WI38 (cell line): Measurements from ENCODE around the gene GMDS.
"Not testable (repeated sequence)": the region's sequence is repeated elsewhere in the genome, so short reads cannot be mapped to it uniquely, and the experiment has no call there.

ENCODE experiments used
- H3K4me3 ChIP-seq: 2 replicates; pipeline ENCODE4 v1.5.1; 2011; ENCODE audit warnings: low read depth, mild to moderate bottlenecking, control low read depth, low read length
- CTCF ChIP-seq: IDR thresholded peaks from 2 replicates; pipeline ENCODE4 v1.5.1; 2012; ENCODE audit warnings: low read depth, mild to moderate bottlenecking, control low read depth, low read length

Gene GMDS

DNA sequence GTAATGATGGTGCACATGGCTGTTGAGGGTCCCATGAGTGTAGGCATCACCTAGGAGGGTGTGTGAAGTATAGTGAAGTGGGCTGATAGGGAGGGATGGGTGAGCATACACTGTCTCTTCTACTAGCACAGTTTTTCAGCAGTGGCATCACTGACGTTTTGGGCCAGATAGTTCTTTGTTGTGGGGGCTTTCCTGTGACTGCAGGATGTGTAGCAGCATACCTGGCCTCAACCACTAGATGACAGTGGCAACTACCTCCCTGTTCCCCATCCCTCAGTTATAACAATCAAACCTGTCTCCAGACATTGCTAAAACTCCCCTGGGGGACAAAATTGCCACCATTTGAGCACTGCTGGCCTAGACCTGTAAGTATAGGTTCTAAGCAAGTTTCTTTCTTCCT is 396.7 kb downstream of the GMDS start:
- no peak for TF ChIP-seq CTCF
- H3K4me3 ChIP-seq = no peak overlapping the region

DNA sequence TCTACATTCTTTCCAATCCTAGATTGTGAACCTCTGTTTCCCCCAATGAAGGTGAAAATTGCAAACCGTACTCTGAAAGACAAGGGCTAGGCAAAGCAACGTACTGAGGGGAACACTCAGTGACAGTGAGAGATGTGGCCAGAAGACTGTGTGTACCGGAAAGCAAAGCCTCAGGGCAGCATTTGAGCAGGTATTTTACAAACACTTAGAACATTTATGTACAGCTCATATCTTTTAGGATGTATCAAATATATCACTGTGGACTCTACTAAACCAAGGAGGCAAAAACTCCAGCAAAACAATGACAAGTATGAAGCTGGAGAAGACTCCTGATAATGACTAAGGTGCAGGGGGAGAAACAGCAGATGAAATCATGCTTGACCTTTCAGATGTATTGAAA is 398.8 kb downstream of the GMDS start:
- H3K4me3 ChIP-seq = no peak overlapping the region
- TF ChIP-seq CTCF = no peak

- not testable (repeated sequence) for H3K4me3 ChIP-seq
Measured at GRCh38 chr6:1845543-1845942, 399.9 kb downstream of the GMDS start.

DNA sequence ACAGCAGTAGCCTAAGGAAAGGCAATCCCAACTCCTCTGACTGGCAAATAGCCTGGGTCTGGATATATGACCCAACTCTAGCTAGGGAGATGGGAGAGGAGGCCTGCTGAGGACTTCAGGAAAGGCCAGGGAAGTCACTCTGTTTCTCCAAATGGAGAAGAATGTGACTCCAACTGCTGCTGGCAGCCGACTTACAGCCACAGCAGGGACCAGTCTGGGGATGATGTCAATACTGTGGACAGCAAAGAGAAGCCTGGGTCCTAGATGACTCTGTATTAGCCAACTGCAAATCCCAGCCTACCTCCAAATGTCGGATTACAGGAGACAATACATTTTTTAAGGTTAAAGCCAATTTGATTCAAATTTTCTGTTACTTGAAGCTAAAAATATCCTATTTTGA is 403.1 kb downstream of the GMDS start:
- TF ChIP-seq CTCF = no peak
- no peak overlapping the region for H3K4me3 ChIP-seq

DNA sequence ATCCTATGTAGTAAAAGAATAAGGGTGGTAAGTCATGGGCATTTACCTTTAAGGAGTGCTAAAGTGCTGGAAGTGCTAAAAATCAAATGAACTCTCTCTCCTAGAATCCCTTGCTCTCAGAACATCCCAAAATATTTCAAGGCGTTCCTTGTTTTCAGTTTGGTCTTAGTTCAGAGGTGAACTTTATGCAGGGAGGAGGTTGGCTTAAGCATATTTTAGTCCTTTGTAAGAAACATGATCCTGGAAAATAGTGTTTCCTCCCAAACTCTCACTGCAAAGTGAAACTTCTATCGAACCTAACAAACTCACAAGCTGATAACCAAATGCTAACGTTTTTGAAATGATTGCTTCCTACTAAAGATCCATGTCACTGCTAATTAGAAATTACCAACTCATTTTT is 404.3 kb downstream of the GMDS start:
- no peak overlapping the region for H3K4me3 ChIP-seq
- no peak for TF ChIP-seq CTCF

GRCh38 chr6:1840491-1841121 is 404.8 kb downstream of the GMDS start:
- H3K4me3 ChIP-seq = no peak overlapping the region
- TF ChIP-seq CTCF = no peak

GRCh38 chr6:1839361-1839760 is 406.0 kb downstream of the GMDS start:
- no peak for TF ChIP-seq CTCF
- H3K4me3 ChIP-seq = no peak overlapping the region

DNA sequence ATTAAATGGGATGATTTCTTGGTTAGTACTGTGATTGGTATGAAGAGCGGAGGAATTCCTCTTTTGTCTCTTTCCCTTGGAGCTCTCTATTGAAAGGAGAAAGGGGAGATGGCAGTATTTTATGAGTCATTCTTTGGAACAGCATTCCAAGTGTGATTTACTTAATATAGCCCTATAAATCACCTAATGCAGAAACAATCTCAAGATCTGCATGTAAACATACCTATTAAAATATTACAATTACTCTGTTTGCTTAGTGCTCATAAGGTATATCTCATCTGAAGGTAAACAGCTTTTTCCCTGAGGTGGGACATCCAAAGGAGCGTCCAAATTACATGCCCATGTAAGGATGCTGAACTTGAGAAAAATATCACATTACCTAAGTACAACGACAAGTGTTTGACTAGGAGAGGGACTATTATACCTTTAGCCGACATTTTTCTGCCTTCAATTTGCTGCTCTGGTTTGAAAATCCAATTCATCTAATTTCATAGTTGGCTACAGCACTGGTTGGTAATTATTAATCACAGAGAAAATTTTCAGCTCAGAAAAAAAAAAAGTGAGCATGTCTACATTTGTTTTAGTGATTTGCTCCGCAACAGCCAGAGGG is 406.7 kb downstream of the GMDS start:
- no peak for TF ChIP-seq CTCF
- no peak overlapping the region for H3K4me3 ChIP-seq
